DOHH2 (cell line): ENCODE results near the gene FXYD1.

Source experiments
- CTCF ChIP-seq: fragments of 200-600 bp; sonication (generic); IDR thresholded peaks from one replicate; pipeline ENCODE4 v1.5.1; 2014; ENCODE audit warnings: antibody characterized with exemption, mild to moderate bottlenecking, low read depth, low read length; ENCODE audit not compliant: poor library complexity, severe bottlenecking
- EZH2phosphoT487 ChIP-seq: fragments of 200-600 bp; sonication (generic); IDR thresholded peaks from 2 replicates; pipeline ENCODE4 v1.6.1; 2017; ENCODE audit warnings: borderline replicate concordance, mild to moderate bottlenecking, antibody characterized with exemption, low read length, moderate library complexity, mixed read lengths

- TF ChIP-seq CTCF: no peak
- no peak for TF ChIP-seq EZH2phosphoT487
These were observed 29.6 kb downstream of the FXYD1 start for GRCh38 chr19:35168196-35168595.
